Measurements from ENCODE around the gene GNG13. TPM values are rescaled to one million over a fixed set of nuclear protein-coding genes. Genes with fewer than 3 reads are reported as not detected.

The GNG13 gene
- total and polyA plus RNA-seq, 8 donors = 0.17 to 0.27 TPM; not detected in 6

DNA sequence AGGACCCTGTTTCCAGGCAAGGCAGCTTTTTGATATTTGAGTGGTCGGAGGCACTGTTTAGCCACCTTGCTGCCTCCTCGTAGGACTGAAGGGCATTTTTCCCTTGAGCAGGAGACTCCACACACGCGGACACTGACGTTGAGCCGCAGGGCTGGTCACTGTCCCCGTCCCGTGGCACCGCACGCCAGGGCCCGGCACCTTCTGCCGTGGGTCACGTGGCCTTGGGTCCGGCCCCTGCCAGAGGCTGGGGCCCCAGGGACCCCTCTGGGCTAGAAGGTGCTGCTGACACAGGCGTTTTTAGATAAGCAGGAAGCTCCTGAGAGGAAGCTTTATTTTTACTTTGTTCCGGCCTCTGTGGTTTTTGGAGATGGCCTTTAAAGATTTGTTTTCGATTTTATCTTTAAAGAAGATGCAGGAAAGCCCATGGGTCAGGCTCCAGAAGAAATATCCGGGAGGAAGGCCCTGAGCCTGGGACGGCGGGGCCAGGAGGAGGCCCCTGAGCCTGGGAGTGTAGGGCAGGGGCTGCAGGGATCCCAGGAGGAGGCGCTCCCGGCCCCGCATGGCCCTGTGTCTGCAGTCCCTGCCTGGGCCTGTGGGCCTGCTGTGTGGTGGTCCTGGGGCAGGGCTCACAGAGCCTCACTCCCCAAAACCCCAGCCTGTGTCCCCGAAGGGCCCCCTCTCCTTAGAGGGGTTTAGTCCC, 30.5 kb upstream of the GNG13 start:
- no peak for TF ChIP-seq CTCF (IDR thresholded peaks at IDR 0.05)
- Histone ChIP-seq H3K27me3 (peaks cover 0 to 22% of the 10 kb centered on the region in 2 donors), H3K27ac (no peak overlapping the region), H3K36me3 (no peaks in the 10 kb centered on the region), H3K9me3 (peaks cover 0 to 12% of the 10 kb centered on the region in 2 donors), H3K4me3 (no peak overlapping the region), H3K4me1 (peaks cover 0 to 5% of the 10 kb centered on the region in 2 donors)
- intact Hi-C loops (cut with DNase I) = no loop called here
- no peak for ATAC-seq
- no peak for DNase-seq

- H3K4me1 ChIP-seq = peaks cover 0 to 5% of the 10 kb centered on the region in 2 donors
- H3K9me3 ChIP-seq = peaks cover 0 to 6% of the 10 kb centered on the region in 2 donors
- no peak for DNase-seq
- no peak for ATAC-seq
- intact Hi-C loops (cut with DNase I) = no loop called here
- peaks cover 0 to 25% of the 10 kb centered on the region in 2 donors for H3K27me3 ChIP-seq
- H3K4me3 ChIP-seq = no peak overlapping the region
- H3K36me3 ChIP-seq = no peaks in the 10 kb centered on the region
- no peak overlapping the region for H3K27ac ChIP-seq
- TF ChIP-seq CTCF (IDR thresholded peaks at IDR 0.05) = no peak
These were observed 29.8 kb upstream of the GNG13 start for GRCh38 chr16:830107-830870.

DNA sequence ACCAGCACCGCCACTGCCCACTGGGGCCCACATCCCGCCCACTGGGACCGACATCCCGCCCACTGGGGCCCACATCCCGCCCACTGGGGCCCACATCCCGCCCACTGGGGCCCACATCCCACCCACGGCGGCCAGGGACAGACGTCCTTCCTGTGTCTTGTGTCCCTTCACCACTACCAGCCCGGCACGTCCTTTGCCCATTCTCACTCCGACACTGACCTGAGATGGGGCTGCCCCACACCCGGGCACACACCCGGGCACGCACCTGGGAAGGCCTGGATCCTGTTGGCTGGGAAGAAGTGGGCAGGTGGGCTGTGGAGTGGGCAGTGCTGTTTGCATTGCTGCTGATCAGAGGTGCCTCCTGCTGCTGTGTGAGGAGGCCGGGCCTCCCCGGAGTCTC, 28.4 kb upstream of the GNG13 start:
- intact Hi-C loops (cut with DNase I) = no loop called here
- Histone ChIP-seq H3K4me1 (peaks cover 0 to 5% of the 10 kb centered on the region in 2 donors), H3K27me3 (peaks cover 0 to 39% of the 10 kb centered on the region in 2 donors), H3K4me3 (no peak overlapping the region), H3K36me3 (no peaks in the 10 kb centered on the region), H3K27ac (no peak overlapping the region), H3K9me3 (no peaks in the 10 kb centered on the region)
- no peak for TF ChIP-seq CTCF (IDR thresholded peaks at IDR 0.05)
- no peak for DNase-seq
- no peak for ATAC-seq

DNA sequence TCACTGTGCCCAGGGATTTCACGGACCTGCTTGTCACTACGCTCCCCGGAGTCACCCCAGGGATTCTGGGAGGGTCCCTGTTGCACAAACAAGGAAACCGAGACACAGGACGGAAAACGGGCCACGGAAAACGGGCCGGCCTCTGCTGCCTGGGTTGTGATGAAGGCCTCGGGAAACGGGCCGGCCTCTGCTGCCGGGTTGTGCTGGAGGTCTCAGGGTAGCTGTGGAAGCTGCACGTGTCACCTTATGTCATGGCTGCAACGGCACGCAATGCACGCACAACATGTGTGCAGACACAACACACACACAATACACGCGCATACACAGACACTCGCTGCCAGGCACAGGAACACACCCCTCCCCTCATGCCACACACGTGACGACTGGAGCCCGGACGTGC, 27.0 kb upstream of the GNG13 start:
- intact Hi-C loops (cut with DNase I) = no loop called here
- TF ChIP-seq CTCF (IDR thresholded peaks at IDR 0.05) = no peak
- Histone ChIP-seq H3K36me3 (no peaks in the 10 kb centered on the region), H3K4me3 (no peak overlapping the region), H3K27me3 (peaks cover 0 to 45% of the 10 kb centered on the region in 2 donors), H3K4me1 (peaks cover 0 to 5% of the 10 kb centered on the region in 2 donors), H3K27ac (no peak overlapping the region), H3K9me3 (no peaks in the 10 kb centered on the region)
- DNase-seq = no peak
- no peak for ATAC-seq

GRCh38 chr16:825341-826061, 25.0 kb upstream of the GNG13 start:
- TF ChIP-seq CTCF (IDR thresholded peaks at IDR 0.05) = no peak
- Histone ChIP-seq H3K4me3 (no peak overlapping the region), H3K4me1 (no peaks in the 10 kb centered on the region), H3K36me3 (no peaks in the 10 kb centered on the region), H3K9me3 (no peaks in the 10 kb centered on the region), H3K27me3 (peaks cover 0 to 48% of the 10 kb centered on the region in 2 donors), H3K27ac (no peak overlapping the region)
- intact Hi-C loops (cut with DNase I) = no loop called here
- ATAC-seq = peak; percentile 31
- peak in 2 of 4 donors; percentile 12 to 39 for DNase-seq

All from left lung (tissue), 10 donors.